UCSD-AML1 (cell line): Measurements from ENCODE around the gene BRF1.
"Not testable (repeated sequence)": the region's sequence is repeated elsewhere in the genome, so short reads cannot be mapped to it uniquely, and the experiment has no call there.

Experiments
- DNase-seq: peaks from one replicate; lab custom pipeline; 2025; ENCODE audit not compliant: unreplicated experiment; lab: John Stamatoyannopoulos, UW

Gene BRF1, protein sequence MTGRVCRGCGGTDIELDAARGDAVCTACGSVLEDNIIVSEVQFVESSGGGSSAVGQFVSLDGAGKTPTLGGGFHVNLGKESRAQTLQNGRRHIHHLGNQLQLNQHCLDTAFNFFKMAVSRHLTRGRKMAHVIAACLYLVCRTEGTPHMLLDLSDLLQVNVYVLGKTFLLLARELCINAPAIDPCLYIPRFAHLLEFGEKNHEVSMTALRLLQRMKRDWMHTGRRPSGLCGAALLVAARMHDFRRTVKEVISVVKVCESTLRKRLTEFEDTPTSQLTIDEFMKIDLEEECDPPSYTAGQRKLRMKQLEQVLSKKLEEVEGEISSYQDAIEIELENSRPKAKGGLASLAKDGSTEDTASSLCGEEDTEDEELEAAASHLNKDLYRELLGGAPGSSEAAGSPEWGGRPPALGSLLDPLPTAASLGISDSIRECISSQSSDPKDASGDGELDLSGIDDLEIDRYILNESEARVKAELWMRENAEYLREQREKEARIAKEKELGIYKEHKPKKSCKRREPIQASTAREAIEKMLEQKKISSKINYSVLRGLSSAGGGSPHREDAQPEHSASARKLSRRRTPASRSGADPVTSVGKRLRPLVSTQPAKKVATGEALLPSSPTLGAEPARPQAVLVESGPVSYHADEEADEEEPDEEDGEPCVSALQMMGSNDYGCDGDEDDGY

DNA sequence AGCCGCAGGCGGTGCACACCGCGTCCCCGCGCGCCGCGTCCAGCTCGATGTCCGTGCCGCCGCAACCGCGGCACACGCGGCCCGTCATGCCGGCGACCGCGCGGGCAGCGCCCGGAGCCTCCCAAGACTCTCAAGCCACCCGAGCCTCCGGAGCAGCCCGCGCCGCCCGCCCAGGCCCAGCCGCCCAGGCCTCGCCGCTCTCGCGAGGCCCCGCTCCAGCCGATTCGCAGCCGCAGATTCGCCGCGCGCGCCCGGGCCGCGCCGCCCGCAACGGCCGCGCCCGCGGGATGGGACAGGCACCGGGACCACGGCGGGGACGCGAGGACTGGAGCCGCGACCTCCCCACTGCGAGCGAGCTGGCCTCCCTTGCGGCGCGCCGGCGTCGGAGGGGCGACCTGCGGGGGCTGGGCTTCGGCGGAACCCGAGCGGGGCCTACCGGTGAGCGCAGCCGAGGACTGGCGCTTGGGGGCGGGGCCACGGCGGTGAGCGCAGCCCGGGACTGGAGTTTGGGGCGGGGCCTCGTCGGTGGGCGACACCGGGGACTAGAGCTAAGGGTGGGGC is at the start of gene BRF1:
Gene BRF1, minus strand, starts transcription at position 460 of the 561 bp plus-strand sequence. Its CDS starts 372 bp downstream, at position 88.
- DNase-seq, result peak; percentile 98

DNA sequence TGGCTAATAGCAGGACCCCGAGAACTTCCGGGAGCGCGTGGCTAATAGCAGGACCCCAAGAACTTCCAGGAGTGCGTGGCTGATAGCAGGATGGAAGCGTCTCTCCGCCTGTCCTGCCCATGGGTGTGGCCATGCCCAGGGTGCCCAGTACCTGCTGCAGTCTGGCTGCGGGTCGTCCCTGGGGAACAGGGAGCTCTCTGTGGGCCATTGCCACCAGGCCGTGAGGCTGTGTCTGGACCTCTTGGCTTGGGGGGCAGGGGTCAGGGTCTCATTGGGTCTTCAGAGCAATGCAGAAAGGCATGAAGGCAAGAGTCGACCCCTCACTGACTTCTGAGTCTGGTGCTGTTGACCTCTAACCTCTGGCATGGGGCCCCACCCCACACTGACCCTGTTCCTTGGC is 49.2 kb upstream of the BRF1 start:
- no peak for DNase-seq

DNA sequence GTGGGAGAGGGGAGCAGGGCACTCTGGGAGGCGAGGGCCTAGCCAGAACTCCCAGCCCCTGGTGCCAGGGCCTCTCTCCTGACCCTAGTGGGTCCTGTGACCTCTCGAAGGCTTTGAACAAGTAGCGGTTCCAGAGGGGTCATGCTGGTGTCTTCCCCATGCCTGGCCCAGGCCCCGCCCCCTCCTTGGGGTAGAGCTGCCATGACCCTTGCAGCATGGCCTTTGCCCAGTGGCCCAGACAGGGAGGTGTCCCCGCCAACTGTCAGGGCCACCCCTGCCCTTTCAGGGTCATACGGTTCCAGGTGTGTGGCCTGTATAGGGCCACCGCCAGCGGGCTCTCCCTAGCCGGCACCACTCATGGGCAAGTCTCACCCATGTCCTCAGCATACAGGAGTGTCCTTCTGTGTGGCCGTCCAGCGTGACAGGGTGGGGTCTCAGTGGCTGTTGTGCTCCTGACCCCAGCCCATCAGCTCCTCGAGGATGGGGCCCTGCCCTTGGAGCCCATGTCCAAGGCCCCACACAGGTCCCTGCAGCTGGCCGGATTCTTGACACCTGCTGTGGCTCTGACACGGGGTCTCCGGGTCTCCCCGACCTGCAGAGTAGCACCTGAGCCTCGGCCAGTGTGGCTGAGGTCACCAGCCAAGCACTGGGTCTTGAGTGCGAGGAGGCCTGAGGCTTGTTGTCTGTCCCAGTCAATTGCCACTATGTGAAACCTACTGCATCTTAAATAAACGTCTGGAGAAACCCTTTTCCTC is 48.3 kb upstream of the BRF1 start:
- no peak for DNase-seq

DNA sequence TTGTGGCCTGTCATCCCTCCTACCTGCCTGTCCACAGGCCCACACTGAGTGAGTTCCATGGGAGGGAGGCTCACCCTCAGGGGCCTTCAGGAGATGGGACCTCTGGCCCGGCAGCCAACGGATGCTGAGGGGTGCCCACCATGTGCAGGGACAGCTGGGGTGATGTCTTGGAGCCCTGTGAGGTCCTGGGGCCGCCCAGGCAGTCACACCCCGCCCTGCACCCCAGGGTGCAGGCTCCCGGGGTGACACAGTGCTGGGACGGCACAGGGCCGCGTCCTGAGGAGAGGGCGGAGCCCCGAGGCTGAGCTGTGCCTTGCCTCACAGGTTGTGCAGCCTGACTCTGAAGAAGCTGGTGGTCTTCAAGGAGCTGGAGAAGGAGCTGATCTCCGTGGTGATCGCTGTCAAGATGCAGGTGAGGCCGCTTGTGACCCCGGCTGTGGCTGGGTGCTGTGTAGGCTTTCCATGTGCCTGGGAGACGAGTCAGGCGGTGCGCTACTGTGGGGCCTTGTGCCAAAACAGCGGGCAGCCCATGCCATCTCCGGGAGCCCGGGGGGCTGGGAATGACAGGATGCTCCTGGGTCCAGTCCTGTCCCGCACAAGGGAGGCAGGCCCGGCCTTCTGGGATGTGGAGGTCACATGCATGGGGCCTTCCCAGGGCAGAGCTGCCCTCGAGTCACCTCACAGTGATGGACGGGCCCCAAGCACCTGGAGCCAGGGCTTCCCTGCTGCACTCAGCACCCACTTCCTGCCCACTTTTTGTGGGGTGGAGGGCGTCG is 47.6 kb upstream of the BRF1 start:
- DNase-seq, result no peak

DNA sequence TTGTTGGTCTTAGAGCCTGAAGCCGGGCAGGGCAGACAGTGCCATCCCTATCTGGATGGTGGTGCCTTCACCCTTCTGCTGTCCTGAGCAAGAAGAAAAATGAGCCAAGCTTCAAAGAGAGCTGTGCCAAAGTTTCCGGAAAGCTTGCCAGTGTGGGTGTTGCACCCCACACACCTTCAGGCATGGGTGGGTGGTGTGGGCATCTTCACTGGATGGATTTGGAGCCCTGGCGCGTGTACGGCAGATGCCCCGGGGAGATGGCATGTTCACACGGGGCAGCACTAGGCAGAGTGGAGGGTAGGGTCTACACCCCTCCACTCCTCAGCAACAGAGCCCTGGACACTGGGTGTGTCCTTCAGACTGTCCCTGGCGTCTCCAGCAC is 46.8 kb upstream of the BRF1 start:
- DNase-seq, result no peak

DNA sequence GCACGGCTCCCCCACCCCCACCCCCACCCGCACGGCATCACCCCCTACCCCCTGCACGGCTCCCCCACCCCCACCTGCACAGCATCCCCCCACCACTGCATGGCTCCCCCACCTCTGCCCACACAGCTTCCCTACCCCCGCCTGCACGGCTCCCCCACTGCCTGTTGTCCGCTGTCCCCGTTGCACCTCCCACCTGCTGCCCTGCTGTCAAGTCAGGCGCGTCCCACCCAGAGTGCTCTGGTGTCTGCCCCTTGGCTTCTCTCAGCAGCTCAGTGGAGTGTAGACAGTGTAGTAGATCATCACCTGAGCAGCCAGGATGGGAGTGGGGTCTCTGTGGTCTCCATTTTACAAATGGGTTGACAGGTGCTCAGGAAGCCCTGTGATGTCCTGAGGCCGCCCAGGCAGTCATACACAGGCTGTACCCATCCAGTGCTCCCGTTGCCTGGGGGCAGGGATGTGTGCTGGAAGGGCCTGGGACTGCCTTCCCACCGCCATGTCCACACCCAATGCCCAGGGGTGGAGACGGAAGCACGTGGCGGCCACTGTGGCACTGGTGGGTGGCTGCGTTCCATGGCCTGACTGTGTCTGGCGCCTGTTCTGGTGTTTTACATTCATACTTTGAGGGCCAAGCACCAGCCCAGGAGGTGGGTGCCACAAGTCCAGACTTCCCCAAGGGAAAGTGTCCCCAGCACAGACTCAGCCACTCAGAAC is 46.2 kb upstream of the BRF1 start:
- DNase-seq, result no peak

DNA sequence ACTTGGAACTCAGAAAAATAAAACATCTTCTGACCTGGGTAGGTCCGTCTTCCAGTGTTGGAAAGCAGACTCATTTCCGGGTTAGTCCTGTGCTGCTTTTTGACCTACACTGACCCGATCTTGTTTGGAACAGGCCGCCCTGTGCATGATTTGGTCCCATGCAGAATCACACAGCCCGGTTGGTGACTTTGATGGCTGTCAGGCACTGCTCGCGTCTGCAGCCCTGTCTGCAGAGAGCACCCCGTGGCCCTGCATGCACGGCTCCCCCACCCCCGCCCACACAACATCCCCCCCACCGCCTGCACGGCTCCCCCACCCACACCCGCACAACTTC is 45.4 kb upstream of the BRF1 start:
- no peak for DNase-seq

DNA sequence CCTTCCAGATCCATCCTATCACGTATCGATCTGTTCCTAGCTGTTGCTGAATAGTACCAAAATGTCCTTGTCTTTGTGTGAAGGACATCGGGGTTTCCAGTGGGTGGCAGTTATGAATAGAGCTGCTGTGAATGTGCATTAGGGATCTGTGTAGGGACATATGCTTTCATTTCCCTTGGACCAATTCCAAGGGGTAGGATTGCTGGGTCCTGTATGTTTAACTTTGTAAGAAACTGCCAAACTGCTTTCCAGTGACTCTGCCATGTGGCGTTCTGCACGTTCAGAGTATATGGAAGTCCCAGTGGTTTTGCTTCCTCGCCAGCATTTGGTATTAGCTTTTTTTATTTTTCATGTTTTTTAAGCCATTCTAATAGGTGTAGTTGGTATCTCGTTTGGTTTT is 42.4 kb upstream of the BRF1 start:
- no peak for DNase-seq

DNA sequence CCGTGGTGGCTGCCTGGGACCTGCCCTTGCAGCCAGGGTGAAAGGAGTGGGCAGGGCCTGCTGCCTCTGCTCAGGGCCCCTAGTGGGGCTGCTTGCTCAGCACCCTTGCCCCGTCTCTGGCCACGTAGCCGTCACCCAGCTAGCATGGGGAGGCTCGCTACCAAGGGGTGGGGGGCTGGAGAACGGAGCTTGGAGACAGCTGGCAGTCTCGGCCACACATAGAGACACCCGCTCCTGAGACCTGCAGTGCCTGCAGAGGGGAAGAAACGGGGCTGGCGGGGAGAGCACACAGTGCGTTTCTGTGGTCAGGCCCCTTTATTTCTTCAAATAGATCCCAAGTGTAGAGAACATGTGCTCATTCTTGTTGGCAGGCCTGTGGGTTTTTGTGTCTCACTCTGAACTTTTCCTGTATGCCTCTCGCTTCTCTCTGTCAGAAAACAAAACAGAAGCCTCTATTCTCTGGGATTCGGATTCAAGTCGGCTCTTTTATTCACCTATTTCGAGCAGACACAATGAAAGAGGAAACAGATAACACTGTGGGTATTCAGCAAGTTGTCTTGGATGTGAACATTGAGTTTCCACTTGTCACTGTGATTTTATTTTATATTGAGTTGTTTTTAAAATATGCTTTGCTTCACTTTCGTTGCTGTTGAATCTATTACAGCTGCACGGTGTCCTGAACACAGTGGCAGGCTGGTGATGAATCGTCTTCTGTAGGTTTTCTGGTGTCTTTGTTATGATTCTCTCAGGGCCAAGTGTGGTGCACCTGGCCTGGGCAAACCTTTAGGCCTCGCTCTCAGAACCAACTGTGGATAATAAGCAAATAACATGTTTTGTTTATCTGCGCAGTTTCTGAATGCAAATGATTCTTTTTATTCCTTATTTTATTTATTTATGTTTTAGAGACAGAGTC is 40.3 kb upstream of the BRF1 start:
- no peak for DNase-seq

DNA sequence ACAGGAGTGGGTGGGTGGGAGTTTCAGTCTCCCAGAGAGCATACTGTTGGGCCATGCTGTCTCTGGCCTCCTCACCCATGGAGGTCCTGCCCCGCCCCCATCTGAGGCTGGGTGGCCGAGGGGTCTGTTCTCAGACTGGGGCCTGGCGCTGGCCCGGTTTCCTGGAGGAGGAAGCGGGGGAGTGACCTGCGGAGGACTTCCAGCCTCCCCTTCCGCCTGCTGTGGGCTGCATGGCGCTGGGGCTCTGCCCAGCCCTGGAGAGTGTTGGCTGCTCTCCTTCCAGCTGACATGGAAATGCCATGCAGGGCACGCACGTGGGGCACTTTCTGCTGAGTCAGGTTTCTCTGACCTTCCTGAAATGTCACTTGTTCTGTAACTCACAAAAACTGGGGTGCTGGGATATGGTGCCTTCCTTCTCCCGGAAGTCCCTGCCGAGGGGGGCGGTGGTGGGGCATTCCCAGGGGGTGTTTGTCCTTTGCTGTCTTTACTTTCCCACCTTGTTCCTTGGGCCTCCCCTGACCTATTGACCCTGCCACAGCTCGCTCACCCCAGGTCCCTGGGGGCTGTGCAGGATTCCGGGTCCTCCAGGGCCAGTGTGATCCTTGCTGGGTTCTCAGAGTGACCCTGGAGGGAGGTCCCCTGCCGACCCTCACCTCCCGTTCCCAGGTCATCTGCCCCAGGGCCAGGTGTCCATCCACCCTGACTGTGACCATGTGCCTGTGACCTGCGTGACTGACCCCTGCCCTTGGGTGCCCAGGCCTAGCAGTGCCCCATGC is 37.4 kb upstream of the BRF1 start:
- DNase-seq, result peak; percentile 86

DNA sequence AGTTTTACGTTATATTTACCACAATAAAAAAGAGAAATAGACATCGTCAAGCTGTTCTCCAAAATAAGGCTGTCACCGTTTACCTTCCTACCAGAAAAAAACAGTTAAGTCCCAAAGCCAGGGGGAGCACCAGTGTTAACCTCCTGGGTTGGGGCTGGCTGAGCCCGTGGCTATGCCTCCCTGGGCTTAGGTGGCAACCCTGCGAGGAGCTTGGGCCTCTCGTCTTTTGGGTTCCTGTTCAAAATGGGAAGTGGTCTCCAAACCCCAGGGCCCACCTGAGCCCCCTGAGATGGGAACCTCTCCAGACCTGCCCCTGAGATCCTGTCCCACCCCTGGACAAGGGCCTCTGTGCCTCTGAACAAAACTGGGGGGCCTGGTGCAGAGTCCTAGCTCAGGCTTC is 36.6 kb upstream of the BRF1 start:
- DNase-seq, result no peak

DNA sequence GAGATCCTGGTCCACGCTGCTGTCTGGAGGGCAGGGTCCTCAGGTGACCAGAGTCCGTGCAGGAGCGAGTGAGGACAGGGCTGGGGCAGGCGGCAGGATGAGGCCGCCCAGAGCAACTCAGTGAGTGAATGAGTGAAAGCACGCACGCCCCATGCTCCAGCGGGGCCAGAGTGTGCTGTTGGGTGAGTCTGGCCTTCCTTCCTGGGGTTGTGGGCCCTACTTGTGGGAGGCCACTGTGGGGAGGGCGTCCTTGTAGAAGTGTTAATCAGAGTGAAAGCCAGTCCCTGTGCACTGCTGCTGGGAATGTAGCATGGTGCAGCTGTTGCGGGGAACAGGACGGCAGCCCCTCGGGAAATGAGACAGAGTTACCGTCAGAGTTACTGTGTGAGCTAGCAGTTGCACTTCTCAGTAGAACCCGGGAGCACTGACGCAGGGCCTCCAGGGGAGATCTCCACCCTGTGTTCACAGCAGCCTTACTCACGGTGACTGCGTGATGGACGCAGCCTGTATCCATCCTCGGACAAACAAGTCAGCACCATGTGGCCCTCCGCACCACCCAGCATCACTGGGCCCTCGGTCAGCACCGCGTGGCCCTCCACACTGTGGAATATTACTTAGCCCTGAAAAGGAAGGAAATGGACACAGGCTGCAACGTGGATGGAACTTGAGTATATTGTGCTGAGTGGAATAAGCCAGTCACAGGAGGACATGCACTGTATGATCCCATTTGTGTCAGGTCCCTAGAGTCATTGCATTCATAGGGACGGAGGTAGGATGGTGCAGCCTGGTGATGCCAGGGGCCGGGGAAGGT is 35.9 kb upstream of the BRF1 start:
- no peak for DNase-seq

DNA sequence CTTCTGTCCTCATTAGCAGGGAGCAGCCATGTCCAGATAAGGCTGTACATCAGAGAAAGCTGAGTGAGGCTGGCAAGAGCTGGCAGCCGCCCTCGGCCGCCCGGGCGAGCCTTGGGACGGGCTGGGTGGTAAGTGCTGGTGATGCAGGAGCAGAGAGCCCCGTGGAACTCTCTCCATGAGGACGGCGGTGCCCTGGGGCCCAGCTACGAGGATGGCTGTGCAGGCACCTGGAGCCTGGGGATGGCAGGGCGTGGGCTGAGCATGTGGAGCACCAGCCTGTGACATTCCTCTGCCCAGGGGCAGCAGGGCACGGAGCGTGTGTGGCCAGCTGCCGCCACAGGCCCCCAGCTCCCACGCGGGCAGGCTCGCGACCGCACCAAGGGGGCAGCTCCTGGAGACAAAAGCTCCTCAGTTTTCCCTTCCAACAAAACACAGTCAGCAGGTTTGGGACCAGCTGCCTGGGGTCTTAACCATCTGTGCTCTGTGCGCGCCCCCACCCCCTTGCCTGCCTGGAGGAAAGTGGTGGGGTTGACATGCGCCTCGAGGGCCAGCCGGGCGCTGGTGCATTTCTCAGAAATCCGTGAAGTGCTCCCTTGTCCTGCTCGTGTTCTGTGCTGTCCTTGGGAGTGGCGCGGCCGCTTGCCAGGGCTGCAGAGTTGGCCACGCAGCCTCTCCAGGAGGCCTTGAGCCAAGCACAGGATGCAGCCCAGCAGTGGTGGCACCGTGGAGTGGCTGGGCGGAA is 35.1 kb upstream of the BRF1 start:
- no peak for DNase-seq

DNA sequence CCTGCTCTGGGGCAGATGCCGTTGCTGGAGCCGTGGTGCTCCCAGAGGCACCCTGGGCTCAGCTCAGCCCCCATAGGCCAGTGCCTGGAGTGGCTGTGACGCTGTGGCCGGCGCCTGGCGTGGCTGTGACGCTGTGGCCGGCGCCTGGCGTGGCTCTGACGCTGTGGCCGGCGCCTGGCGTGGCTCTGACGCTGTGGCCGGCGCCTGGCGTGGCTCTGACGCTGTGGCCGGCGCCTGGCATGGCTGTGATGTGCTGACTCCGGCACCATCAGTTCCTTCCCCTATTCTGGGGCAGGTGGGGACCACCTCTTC is 34.4 kb upstream of the BRF1 start:
- DNase-seq, result not testable (repeated sequence)

DNA sequence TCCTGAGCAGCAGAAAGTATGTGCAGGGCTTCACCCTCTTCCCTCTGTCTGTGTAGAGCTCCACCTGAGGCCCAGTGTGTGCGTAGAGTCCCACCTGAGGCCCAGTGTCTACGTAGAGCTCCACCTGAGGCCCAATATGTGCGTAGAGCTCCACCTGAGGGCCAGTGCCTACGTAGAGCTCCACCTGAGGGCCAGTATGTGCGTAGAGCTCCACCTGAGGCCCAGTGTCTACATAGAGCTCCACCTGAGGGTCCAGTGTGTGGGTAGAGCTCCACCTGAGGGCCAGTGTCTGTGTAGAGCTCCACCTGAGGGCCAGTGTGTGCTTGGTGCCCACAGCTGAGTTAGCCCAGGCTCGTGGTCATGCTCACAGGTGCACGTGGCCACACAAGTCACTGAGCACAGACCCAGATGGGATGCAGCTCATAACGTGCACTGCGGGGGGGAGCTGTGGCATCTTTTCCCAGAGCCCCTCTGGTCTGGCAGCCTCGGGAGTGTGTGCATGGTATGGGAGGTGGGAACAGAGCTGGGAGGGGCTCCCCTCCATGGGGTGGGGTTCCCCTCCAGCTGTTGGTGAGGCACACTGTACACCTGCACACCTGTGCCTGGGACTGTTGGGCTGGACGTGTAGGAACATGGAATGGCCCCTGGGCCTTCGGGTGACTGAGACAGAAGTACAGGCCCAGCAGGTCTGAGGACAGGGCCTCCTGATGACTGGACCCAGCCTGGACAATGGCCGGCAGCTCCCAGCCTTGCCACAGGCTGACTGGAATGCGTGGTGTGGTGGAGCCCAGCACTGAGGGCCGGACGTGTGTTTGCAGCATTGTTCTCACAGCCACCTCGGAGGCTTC is 33.8 kb upstream of the BRF1 start:
- no peak for DNase-seq

DNA sequence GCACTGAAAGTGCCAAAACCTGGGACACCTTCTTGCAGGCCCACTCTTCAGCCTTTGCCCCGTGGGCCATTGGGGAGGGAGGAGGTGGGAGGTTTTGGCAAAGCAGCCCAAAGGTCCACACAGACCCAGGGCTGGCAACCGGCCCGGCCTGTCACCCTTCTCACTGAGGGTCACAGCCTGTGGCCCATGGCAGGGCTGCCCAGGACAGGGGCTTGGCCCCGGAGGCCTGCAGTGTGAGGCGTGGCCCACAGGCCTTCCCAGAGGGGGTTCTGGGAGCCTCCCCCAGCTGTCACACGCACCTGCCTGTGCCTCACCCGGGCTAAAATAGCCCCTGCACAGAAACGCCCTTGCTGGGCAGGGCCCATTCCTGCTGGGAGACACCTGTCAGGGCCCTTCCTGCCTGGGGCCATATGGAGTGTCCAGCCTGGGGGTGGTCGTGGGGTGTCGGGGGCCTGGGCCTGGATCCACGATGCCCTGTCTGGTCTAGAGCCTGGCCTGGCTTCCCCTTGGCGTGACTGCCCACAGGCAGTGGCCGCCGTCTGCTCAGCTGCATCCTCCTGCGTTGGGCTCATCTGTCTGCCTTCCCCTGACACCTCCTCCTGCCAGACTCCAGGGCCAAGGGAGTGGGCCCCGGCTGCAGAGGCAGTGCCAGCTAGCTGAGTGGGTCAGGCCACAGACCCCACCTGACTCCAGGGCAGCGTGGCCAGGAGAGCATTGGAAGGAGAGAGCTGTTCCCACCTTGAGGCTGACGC is 33.0 kb upstream of the BRF1 start:
- DNase-seq, result no peak
